ENCODE data around the gene RBM22.

DNA sequence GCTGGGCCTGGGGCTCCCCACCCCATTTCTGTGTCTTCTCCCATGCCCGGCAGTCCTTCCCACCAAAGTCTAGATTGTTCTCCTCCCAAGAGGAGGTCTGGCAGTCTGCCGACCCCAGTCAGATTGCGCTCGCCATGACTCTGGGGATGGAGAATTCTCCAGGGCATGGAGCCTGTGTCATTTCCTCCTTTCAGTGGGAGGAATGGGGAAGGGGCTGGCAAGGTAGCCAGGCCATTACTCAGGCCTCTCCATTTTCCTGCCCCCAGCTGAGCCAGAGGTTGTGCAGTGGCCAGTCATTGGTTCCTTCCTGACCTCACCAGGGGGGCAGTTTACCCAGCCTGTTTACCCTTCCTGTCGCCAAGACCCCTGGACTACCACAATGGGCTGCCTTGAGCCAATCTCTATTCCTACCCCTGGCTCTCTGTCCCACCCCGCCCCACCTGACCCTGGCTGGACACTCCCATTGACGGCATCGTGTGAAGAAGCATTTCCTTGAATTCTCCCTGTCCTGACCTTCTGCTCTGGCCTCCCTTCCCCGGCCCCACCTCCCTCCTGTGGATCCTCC lies 59.8 kb downstream of the RBM22 start:
- TF ChIP-seq POLR2AphosphoS2 (conservative IDR thresholded peaks at IDR 0.05; ENCODE audit: low read length) = no peak
- peak in 1 of 2 experiments; percentile 76; a peak in 3 of 5 replicates for TF ChIP-seq EP300 (IDR thresholded peaks at IDR 0.05)
- TF ChIP-seq, protein P1, sequence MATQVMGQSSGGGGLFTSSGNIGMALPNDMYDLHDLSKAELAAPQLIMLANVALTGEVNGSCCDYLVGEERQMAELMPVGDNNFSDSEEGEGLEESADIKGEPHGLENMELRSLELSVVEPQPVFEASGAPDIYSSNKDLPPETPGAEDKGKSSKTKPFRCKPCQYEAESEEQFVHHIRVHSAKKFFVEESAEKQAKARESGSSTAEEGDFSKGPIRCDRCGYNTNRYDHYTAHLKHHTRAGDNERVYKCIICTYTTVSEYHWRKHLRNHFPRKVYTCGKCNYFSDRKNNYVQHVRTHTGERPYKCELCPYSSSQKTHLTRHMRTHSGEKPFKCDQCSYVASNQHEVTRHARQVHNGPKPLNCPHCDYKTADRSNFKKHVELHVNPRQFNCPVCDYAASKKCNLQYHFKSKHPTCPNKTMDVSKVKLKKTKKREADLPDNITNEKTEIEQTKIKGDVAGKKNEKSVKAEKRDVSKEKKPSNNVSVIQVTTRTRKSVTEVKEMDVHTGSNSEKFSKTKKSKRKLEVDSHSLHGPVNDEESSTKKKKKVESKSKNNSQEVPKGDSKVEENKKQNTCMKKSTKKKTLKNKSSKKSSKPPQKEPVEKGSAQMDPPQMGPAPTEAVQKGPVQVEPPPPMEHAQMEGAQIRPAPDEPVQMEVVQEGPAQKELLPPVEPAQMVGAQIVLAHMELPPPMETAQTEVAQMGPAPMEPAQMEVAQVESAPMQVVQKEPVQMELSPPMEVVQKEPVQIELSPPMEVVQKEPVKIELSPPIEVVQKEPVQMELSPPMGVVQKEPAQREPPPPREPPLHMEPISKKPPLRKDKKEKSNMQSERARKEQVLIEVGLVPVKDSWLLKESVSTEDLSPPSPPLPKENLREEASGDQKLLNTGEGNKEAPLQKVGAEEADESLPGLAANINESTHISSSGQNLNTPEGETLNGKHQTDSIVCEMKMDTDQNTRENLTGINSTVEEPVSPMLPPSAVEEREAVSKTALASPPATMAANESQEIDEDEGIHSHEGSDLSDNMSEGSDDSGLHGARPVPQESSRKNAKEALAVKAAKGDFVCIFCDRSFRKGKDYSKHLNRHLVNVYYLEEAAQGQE (IDR thresholded peaks at IDR 0.05) = no peak
- TF ChIP-seq CEBPB (IDR thresholded peaks at IDR 0.05) = no peak; a peak in 1 of 4 replicates
- no peak for TF ChIP-seq FOSL2 (IDR thresholded peaks at IDR 0.05)
- TF ChIP-seq FOSL2 (CRISPR knock-in tag; IDR thresholded peaks at IDR 0.05) = peak; percentile 47
- TF ChIP-seq, protein P2, sequence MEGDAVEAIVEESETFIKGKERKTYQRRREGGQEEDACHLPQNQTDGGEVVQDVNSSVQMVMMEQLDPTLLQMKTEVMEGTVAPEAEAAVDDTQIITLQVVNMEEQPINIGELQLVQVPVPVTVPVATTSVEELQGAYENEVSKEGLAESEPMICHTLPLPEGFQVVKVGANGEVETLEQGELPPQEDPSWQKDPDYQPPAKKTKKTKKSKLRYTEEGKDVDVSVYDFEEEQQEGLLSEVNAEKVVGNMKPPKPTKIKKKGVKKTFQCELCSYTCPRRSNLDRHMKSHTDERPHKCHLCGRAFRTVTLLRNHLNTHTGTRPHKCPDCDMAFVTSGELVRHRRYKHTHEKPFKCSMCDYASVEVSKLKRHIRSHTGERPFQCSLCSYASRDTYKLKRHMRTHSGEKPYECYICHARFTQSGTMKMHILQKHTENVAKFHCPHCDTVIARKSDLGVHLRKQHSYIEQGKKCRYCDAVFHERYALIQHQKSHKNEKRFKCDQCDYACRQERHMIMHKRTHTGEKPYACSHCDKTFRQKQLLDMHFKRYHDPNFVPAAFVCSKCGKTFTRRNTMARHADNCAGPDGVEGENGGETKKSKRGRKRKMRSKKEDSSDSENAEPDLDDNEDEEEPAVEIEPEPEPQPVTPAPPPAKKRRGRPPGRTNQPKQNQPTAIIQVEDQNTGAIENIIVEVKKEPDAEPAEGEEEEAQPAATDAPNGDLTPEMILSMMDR (IDR thresholded peaks at IDR 0.05) = no peak
- no peak for TF ChIP-seq CHD2 (IDR thresholded peaks at IDR 0.05; ENCODE audit: low read length, partially characterized antibody)
- no peak for TF ChIP-seq SMC3 (IDR thresholded peaks at IDR 0.05)
- TF ChIP-seq RNF2 (IDR thresholded peaks at IDR 0.05; ENCODE audit: borderline replicate concordance, low read depth) = no peak
- no peak; the same call in 1 of the 2 replicates for TF ChIP-seq POLR2A (IDR thresholded peaks at IDR 0.05; ENCODE audit: low read length)
- TF ChIP-seq, protein P3, sequence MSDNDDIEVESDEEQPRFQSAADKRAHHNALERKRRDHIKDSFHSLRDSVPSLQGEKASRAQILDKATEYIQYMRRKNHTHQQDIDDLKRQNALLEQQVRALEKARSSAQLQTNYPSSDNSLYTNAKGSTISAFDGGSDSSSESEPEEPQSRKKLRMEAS (IDR thresholded peaks at IDR 0.05) = peak; percentile 16
- TF ChIP-seq KDM5A (IDR thresholded peaks at IDR 0.05) = no peak
- TF ChIP-seq, protein P4, sequence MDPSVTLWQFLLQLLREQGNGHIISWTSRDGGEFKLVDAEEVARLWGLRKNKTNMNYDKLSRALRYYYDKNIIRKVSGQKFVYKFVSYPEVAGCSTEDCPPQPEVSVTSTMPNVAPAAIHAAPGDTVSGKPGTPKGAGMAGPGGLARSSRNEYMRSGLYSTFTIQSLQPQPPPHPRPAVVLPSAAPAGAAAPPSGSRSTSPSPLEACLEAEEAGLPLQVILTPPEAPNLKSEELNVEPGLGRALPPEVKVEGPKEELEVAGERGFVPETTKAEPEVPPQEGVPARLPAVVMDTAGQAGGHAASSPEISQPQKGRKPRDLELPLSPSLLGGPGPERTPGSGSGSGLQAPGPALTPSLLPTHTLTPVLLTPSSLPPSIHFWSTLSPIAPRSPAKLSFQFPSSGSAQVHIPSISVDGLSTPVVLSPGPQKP (IDR thresholded peaks at IDR 0.05; ENCODE audit: low read depth, low read length) = no peak
